Myocyte (in vitro differentiated cells): ENCODE data around the gene SLFN11. TPM values are rescaled to one million over a fixed set of nuclear protein-coding genes. Genes with fewer than 3 reads are reported as not detected.
"Not testable (repeated sequence)": the region's sequence is repeated elsewhere in the genome, so short reads cannot be mapped to it uniquely, and the experiment has no call there.

Experiments
- DNase-seq: peaks from one replicate; pipeline ENCODE4 v3.0.0-alpha.2; 2012; ENCODE audit warnings: low read depth
- total RNA-seq: library from RNA; depleted of rRNA; stranded (reverse); fragments of >200 nt; gene quantifications from 2 replicates; pipeline ENCODE4 v1.2.3, GENCODE V29; 2014

The SLFN11 gene
- total RNA-seq, 1 donor from 2014 or later = 15.1 TPM

DNA sequence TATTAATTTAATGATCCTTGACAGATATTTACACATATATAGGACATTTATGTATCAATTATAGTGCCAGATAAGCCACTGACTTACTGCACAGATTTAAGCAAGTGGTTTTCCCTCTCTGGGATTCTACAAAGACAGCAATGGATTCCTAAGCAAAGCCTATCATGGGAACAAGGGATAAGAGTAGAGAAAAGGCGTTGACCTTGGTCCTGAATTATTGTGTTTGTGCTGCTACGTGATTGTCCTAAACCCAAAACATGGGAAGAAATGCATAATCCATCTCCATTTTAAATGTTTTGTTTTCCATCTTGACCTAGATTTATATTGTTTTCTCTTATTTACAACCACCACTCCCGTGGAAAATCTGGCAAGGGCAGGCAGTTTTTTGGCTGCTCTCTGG is 14.0 kb downstream of the SLFN11 start:
- peak; percentile 27 for DNase-seq

DNA sequence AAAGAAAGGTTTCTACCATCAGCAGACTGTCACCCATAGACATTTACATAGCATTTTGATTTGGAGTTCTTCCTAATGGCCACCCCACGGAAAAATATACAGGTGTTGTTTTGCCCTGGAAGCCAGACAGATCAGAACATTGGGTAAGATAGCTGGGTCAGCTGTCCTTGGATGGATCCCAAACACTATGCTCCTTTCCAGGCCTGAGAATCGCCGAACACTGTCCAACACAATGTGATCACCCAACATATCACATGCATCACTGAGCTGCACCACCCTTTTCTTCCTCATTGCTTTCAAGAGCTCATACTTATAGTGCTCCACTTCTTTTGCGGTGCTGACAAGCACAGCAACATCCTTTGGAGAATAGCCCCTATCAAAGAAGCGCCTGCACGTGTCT is 21.1 kb downstream of the SLFN11 start:
- DNase-seq = no peak

DNA sequence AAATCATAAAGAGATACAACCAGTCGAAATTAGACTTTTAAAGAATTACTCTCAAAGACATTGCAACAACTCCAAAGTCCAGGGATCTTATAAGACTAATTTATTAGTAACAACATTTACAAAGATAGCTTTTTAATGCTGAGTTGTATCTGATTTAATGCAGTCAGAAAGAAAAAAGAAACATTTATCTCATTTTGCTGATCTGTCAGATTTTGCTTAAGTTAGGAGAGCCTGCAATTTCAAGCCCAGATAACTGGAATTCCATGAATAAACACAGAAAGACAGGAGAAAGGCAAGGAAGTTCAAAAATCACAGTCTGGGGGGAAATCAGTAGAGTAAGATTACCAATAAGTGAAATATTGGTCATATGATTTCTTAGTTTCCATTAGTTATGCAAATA is 22.9 kb downstream of the SLFN11 start:
- DNase-seq = no peak

DNA sequence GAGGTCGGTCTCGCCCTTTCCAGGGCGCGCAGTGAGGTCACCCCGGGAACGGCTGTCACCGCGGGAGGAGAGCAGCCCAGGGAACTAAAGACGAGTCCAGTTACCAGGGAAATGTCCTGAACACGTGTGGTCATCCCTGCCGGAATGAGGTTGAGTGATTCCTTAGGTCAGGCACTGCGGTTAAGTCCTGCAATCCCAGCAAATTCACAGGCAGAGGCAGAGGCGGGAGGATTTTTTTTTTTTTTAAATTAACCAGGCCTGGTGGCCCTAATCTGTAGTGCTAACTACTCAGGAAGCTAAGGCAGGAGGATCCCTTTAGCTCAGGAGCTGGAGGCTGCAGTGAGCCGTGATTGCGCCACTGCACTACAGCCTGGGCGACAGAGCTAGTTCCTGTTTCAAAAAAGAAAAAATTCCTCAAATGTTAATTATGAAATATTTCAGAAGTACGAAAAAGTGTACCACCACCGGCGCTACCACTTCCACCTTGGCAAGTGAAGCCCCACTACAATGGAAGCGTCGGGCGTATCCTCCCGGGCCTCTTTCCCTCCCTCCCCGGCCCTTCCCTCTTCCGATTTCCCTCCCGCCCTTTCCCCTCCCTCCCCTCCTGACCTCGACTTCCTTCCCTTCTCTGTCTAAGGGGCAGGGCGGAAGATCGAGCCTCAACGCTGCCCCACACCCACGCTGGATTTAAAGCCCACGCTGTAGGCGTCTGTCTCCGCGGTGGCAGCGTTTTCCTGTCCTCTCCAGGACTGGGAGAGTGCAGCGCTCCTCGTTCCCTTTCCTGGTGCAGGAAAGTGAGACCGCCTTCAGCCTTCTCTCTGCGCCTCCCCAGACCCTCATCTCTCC is 27.3 kb downstream of the SLFN11 start:
- DNase-seq = peak; percentile 89

DNA sequence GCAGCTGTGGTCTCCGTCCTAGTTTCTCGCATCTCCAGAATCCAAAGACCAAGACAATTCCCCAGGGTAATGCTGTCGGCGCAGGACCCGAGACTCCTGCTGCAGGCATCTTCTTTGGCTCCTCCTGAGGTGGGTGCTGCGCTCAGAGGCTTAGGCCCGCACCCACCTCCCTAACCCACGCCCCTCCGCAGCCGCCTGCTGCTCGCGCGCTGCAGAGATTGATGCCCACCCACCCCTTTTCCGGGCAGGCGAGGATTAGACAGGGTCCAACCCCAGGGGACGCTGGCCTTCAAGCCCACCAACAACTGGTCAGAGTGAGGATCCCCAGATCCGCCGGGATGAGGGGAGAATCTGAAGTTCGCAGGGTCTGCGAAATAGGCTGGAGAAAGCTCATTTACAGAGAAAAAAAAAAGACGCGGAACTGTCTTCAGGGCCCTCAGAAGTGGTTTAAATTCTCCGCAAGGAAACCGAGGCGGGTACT is 27.9 kb downstream of the SLFN11 start:
- peak; percentile 2 for DNase-seq

DNA sequence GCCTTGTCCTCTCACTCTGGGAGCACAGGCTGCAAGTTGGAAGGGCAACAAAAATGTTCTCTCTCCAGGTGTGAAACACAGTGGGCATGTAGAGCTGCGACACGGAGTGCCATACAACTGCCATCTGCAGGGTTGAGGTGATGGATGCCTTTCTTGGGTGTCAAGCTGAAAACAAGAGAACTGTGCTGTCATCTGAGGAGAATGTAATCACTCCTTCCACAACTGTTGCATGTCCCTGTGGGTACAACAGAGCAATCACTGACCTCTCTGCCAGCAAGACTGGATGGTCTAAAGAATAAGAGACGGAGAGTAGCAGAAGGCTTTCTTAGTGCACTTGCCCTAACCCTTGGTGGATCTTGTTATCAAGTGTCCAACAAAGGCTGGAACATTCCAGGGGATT is 29.2 kb downstream of the SLFN11 start:
- peak; percentile 67 for DNase-seq

DNA sequence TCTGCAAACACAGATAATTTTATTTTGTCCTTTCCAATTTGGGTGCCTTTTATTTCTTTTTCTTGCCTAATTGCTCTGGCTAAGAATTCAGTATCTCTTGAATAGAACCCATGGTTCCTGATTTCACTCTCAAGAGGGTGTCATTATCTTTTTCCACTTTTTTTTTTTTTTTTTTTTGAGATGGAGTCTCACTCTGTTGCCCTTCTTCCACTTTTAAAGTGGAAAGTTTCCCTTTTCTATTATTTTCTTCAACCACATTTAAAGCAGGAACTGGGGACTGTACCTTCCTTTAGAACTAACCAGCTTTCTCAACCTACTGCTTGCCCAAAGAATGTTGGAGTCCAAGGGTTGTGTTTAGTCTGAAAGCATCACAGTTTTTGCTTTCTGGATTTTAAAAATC is 31.1 kb downstream of the SLFN11 start:
- no peak for DNase-seq

DNA sequence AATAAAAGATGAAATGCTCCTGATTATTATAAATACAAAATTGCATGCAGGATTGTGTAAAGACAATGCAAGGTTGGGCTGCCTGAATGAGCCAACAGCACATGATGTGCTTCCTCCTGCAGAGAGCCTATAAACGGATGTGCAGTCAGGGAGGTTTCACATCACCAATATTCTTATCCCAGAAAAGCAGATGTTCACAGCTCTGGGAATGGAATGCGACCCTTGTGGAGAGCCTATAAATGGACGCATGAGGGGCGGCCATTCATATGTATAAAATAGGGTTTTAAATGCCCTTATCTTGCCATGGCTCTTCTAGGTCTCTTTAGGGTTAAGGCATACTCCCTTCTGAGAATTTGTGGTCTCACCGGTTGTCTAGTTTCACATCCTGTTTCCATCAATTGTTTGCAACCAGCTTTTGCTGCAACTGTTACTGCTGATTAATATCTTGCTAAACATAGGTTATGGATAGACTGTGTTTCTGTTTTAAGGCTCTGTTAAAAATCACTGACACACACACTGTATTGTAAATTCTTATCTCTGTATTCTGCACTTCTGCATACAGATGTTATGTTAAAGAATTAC is 31.9 kb downstream of the SLFN11 start:
- DNase-seq = peak; percentile 6

DNA sequence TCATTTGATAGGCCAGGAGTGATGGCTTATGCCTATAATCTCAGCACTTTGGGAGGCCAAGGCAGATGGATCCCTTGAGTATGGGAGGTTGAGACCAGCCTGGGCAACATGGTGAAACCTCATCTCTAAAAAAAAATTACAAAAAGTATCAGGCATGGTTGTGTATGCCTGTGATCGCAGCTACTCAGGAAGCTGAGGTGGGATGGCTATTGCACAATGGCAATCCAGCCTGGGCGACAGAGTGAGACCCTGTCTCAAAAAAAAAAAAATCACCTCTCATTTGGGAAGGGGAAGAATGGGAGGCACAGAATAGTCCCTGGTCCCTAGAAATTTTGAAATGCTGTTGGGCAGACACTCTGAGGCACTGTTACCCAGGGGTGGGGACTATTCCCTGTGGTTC is 35.2 kb downstream of the SLFN11 start:
- DNase-seq = no peak

DNA sequence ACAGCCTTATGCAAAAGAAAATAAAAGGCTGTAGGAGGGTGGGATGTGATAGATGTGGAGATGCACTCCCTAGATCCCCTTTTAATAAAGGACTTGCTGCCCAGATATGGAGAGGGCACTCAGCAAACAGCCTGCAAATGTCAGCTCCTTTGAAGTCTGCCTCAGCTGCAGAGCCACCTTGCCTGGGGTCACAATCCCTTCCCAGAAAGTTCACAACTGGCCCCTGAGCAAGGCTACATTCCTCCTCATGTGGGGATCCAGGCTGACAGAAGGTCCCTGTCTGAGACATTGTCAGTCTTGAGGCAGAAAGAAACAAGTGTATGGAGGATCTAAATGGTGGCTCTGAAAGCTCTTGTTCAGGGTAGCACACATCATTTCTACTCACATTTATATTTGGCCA is 36.1 kb downstream of the SLFN11 start:
- DNase-seq = no peak

DNA sequence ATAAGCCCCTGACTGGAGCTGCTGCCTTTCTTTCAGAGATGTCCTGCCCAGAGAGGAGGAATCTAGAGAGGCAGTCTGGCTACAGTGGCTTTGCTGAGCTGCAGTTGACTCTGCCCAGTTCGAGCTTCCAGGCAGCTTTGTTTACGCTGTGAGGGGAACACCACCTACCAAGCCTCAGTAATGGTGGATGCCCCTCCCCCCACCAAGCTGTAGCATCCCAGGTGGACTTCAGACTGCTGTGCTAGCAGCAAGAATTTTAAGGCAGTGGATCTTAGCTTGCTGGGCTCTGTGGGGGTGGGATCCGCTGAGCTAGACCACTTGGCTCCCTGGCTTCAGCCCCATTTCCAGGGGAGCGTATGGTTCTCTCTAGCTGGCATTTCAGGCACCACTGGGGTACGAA is 39.8 kb downstream of the SLFN11 start:
- DNase-seq = not testable (repeated sequence)

DNA sequence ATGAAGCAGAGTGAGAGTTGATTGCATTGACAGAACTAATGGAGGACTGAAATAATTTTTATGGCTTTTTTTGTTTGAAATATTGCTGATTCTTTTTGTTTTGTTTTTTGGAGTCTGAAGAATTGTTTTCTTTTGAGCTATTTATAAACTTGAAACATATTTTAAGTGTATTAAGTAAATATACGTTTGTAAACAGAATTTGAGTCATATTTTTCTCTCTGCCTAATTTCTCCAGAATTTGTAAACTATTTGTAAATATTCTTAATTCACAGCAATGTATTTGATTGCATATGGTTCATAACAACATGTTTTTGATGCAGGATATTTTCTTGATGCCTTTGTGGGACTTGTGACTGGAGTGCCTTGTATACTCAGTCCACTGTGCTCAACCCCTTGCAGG is 50.7 kb downstream of the SLFN11 start:
- no peak for DNase-seq

DNA sequence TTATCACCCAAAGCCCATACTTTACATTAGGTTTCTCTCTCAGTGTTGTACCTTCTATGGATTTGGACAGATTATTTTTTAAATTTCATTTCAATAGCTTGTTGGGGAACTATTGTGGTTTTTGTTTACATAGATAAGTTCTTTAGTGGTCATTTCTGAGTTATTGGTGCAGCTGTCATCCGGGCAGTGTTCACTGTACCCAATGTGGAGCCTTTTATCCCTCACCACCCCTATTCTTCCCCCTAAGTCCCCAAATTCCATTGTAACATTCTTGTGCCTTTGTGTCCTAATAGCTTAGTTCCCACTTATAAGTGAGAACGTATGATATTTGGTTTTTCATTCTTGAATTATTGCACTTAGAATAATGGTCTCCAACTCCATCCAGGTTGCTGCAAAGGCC is 57.5 kb downstream of the SLFN11 start:
- DNase-seq = peak; percentile 54

DNA sequence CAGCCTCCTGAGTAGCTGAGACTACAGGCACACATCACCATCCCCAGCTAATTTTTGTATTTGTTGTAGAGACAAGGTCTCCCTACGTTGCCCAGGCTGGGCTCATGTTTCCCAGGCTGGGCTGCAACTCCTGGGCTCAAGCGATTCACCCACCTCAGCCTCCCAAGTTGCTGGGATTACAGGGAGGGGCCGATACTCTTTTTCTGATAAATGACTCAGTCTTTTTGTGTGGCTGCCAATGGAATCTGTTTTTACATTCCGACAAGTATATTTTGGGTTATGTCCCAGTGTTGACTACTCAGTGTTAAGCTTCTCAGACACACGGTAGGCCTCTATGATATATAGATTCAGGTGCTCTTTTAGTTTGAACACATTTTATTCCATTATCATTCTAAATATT is 58.1 kb downstream of the SLFN11 start:
- DNase-seq = peak; percentile 91

DNA sequence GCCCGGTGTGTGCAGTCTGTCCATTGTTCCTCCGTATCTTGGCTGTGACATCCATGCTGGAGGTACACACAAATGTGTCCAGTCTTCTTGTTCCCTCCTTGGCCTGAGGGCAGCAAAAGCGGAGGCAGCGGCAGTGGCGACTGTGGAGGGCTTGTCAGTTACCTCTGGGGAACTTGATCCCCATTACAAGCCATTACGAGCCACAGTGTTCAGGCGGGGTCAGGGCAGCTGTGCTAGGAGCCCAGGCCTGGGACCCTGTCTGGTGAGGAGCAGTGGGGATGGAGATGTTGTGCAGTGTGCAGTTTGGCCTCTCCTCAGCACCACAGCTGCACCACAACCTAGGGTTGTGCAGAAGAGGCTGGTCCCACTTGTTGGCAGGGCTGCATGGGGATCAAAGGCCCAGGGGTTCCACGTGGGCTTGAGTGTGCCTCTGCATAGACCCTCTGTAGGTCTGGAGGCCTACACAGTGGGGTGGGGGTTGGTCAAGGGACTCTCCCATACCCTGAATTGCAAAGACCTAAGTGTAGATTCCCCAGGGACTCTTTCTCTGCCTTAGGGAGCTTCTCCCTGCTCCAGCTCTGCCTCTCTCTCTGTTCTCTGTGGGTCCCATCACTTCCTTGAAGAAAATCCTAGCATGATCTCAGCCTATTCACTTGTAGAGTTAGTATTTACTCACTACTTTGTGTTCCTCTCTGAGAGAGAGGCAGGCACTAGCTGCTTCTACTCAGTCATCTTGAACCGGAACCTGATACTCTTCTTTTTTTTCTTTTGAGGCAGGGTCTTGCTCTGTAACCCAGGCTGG is 58.8 kb downstream of the SLFN11 start:
- no peak for DNase-seq

DNA sequence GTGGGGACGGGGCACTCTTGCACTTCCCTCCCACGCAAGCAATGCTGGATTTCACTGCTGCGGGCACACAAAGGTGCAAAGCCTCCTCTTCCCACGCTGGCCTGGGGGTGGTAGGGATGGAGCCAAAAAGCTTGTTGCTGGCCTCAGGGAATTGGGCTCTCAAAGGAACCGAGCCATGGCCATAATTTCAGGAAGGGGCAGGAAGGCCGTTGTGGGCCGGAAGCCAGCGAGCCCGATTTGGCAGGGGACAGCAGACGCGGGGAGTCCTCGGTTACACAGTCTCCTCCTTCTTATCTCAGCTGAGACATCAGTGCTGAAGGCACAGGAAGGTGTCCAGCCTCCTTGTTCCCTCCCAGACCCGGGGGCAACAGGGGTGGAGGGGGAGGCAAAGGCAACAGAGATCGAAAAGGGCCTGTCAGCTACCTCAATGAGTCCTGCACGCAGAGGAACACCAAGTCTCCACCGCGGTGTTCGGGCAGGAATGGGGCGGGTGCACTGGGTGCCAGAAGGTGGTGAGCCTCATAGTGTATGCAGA is 59.5 kb downstream of the SLFN11 start:
- DNase-seq = no peak

DNA sequence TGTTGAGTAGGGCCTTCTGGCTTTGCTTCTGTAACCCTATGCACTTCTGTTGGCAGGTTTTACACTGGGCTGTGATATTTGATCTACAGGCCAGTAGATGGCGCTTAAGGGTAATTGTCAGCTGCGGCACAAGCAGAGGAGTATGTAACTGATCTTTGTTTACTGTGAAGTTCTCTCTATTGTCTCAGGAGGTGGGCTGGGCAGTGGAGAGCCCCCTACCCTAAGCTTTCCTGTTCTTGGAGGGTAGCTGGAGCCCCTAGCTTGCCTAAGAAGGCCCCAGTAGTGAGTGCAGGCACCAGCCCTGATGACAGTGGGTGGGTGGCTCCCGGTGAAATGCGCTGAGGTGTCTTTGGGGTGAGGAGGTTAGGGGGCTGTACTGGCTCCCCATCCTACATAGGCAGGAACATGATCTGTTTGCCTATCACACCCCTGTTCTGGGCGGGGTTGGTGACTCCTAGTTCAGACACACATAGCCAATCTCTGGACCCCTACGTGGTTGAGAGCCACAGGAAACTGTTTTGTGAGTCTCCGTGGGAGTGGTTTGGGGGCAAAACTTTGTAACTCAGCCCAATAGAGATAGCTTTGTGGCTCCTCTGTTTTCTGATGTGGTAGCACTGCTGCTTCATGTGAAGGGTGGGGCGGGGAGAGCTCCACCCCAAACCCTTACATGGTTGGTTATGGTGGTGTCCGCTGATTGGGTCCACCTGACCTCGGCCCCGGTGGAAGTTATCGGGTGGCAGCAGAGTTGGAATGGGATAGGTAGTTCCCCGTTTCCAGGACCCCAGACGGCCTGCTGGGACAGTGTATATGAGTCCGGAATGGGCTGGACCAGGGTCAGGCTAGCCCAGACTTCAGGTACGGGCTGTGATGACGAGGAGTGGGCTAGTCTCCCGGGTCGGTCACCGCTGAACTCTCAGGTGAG is 60.4 kb downstream of the SLFN11 start:
- DNase-seq = peak; percentile 73

DNA sequence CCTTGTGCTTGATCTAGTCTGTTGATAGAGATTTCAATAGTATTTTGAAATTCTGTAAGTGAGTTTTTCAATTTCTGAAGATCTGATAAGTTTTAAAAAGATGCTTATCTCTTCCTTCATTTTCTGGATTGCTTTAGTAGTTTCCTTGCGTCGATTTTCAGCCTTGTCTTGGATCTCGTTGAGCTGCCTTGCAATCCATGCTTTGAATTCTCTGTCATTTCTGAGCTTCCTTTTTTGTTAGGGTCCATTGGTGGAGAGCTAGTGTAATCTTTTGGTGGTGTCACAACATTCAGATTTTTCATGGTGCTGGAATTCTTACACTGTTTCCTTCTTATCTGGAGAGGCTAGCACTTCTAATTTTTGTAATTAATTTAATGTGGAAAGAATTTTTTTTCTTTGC is 61.1 kb downstream of the SLFN11 start:
- DNase-seq = no peak

DNA sequence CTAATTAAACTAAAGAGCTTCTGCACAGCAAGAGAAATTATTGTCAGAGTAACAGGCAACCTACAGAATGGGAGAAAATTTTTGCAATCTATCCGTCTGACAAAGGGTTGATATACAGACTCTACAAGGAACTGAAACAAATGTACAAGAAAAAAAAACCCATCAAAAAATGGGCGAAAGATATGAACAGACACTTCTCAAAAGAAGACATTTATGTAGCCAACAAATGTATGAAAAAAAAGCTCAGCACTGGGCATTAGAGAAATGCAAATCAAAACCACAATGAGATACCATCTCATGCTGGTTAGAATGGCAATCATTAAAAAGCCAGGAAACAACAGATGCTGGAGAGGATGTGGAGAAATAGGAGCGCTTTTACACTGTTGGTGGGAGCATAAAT is 64.1 kb downstream of the SLFN11 start:
- not testable (repeated sequence) for DNase-seq
